HepG2 (cell line): ENCODE measurements around the gene KIAA1958. TPM values are rescaled to one million over a fixed set of nuclear protein-coding genes. Genes with fewer than 3 reads are reported as not detected.

ENCODE experiments used
- ARID3A ChIP-seq: IDR thresholded peaks from 2 replicates; pipeline ENCODE4 v1.6.1; 2012; ENCODE audit warnings: low read depth, low read length, improper control_type of control experiment
- CBX5 ChIP-seq: sonication (generic); formaldehyde crosslinking; IDR thresholded peaks from 2 replicates; pipeline ENCODE4 v1.4.0; 2020; ENCODE audit warnings: missing genetic modification reagents, borderline replicate concordance
- CREB3 ChIP-seq: sonication (generic); formaldehyde crosslinking; IDR thresholded peaks from 2 replicates; pipeline ENCODE4 v1.5.0; 2020; ENCODE audit warnings: missing genetic modification reagents
- PHF5A ChIP-seq: IDR thresholded peaks from one replicate; pipeline ENCODE4 v1.6.1; 2018; ENCODE audit warnings: low read depth, missing genetic modification reagents; ENCODE audit not compliant: unreplicated experiment
- PITX1 ChIP-seq: sonication (generic); formaldehyde crosslinking; IDR thresholded peaks from 2 replicates; pipeline ENCODE4 v1.5.1; 2020; ENCODE audit warnings: mild to moderate bottlenecking, missing genetic modification reagents
- RORA ChIP-seq: sonication (generic); formaldehyde crosslinking; IDR thresholded peaks from 2 replicates; pipeline ENCODE4 v1.5.0; 2020; ENCODE audit warnings: mild to moderate bottlenecking, missing genetic modification reagents, moderate library complexity
- SOX13 ChIP-seq, 3 experiments: fragments of 450-650 bp in 1 of 3; sonication (generic) in 1 of 3; formaldehyde crosslinking in 1 of 3; IDR thresholded peaks in 2 of 3; conservative IDR thresholded peaks in 1 of 3; 2 replicates each; pipeline versions ENCODE4 v1.5.0 to v1.6.1; 2016 to 2020; ENCODE audit warnings: antibody characterized with exemption in 1 of 3, mild to moderate bottlenecking in 1 of 3, missing compliant biosample characterization in 1 of 3, missing genetic modification reagents in 1 of 3, moderate library complexity in 1 of 3
- STAG1 ChIP-seq: sonication (generic); formaldehyde crosslinking; IDR thresholded peaks from 2 replicates; pipeline ENCODE4 v1.4.0; 2020; ENCODE audit warnings: missing genetic modification reagents
- ZNF569 ChIP-seq: sonication (generic); formaldehyde crosslinking; IDR thresholded peaks from 2 replicates; pipeline ENCODE4 v1.5.0; 2020; ENCODE audit warnings: mild to moderate bottlenecking, missing genetic modification reagents, moderate library complexity, borderline replicate concordance
- ZNF772 ChIP-seq: sonication (generic); formaldehyde crosslinking; IDR thresholded peaks from 2 replicates; pipeline ENCODE4 v1.5.0; 2020; ENCODE audit warnings: mild to moderate bottlenecking, missing genetic modification reagents
- polyA plus RNA-seq, 8 experiments: library from polyadenylated mRNA; depleted of rRNA in 3 of 8; stranded (reverse) in 7 of 8; unstranded in 1 of 8; fragments of >200 nt; fragmentation: Illumina TruSeq in 4 of 8; extraction: Trizol in 4 of 8; gene quantifications; 2 replicates each; pipeline versions ENCODE4 v1.2.1 to v1.2.3, GENCODE V29; 2011 to 2016; ENCODE audit warnings: low read depth in 4 of 8, missing spikeins in 1 of 8, mixed read lengths in 1 of 8; ENCODE audit not compliant: insufficient read depth in 1 of 8
- total RNA-seq, 5 experiments: library from RNA; depleted of rRNA; stranded (reverse); fragments of >200 nt; fragmentation: Illumina TruSeq; extraction: Trizol; gene quantifications; 2 replicates each; pipeline ENCODE4 v1.2.3, GENCODE V29; 2016; ENCODE audit warnings: low read depth in 1 of 5
- TF ChIP-seq, protein P1 (sequence below): IDR thresholded peaks from 2 replicates; pipeline ENCODE4 v1.6.1; 2016; ENCODE audit warnings: low read depth, missing genetic modification reagents, missing compliant biosample characterization
- TF ChIP-seq, protein P2 (sequence below): sonication (generic); formaldehyde crosslinking; IDR thresholded peaks from 2 replicates; pipeline ENCODE4 v1.4.0; 2020; ENCODE audit warnings: mild to moderate bottlenecking, missing genetic modification reagents
- TF ChIP-seq, protein P3 (sequence below): sonication (generic); formaldehyde crosslinking; IDR thresholded peaks from 2 replicates; pipeline ENCODE4 v1.5.0; 2020; ENCODE audit warnings: missing genetic modification reagents
- TF ChIP-seq, protein P4 (sequence below): sonication (generic); formaldehyde crosslinking; IDR thresholded peaks from 2 replicates; pipeline ENCODE4 v1.5.1; 2020; ENCODE audit warnings: mild to moderate bottlenecking, missing genetic modification reagents, borderline replicate concordance

The KIAA1958 gene
- total and polyA plus RNA-seq, 2 of the 13 experiments (the other 11 are each of a cell fraction or from before 2014, with no cell fraction given): 8.5 to 10.3 TPM

GRCh38 chr9:112570671-112571167, 84.1 kb downstream of the KIAA1958 start (continued):
- TF ChIP-seq PHF5A (CRISPR knock-in tag): no peak
- TF ChIP-seq ARID3A: peak; percentile 44; the same call in 1 of the 2 replicates
- TF ChIP-seq, protein P1, sequence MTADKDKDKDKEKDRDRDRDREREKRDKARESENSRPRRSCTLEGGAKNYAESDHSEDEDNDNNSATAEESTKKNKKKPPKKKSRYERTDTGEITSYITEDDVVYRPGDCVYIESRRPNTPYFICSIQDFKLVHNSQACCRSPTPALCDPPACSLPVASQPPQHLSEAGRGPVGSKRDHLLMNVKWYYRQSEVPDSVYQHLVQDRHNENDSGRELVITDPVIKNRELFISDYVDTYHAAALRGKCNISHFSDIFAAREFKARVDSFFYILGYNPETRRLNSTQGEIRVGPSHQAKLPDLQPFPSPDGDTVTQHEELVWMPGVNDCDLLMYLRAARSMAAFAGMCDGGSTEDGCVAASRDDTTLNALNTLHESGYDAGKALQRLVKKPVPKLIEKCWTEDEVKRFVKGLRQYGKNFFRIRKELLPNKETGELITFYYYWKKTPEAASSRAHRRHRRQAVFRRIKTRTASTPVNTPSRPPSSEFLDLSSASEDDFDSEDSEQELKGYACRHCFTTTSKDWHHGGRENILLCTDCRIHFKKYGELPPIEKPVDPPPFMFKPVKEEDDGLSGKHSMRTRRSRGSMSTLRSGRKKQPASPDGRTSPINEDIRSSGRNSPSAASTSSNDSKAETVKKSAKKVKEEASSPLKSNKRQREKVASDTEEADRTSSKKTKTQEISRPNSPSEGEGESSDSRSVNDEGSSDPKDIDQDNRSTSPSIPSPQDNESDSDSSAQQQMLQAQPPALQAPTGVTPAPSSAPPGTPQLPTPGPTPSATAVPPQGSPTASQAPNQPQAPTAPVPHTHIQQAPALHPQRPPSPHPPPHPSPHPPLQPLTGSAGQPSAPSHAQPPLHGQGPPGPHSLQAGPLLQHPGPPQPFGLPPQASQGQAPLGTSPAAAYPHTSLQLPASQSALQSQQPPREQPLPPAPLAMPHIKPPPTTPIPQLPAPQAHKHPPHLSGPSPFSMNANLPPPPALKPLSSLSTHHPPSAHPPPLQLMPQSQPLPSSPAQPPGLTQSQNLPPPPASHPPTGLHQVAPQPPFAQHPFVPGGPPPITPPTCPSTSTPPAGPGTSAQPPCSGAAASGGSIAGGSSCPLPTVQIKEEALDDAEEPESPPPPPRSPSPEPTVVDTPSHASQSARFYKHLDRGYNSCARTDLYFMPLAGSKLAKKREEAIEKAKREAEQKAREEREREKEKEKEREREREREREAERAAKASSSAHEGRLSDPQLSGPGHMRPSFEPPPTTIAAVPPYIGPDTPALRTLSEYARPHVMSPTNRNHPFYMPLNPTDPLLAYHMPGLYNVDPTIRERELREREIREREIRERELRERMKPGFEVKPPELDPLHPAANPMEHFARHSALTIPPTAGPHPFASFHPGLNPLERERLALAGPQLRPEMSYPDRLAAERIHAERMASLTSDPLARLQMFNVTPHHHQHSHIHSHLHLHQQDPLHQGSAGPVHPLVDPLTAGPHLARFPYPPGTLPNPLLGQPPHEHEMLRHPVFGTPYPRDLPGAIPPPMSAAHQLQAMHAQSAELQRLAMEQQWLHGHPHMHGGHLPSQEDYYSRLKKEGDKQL (CRISPR knock-in tag): no peak
- TF ChIP-seq, protein P2, sequence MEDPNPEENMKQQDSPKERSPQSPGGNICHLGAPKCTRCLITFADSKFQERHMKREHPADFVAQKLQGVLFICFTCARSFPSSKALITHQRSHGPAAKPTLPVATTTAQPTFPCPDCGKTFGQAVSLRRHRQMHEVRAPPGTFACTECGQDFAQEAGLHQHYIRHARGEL: no peak
- TF ChIP-seq ZNF772 (CRISPR knock-in tag): no peak
- TF ChIP-seq ZNF569 (CRISPR knock-in tag): no peak
- no peak for TF ChIP-seq RORA
- peak; percentile 64; the same call in 1 of the 2 replicates for TF ChIP-seq SOX13 (IDR thresholded peaks at IDR 0.05)
- peak in 1 of 2 experiments; percentile 89; a peak in 2 of 4 replicates for TF ChIP-seq SOX13 (CRISPR knock-in tag; conservative IDR thresholded peaks at IDR 0.05 in 1 of 2, IDR thresholded peaks at IDR 0.05 in 1 of 2)
- no peak for TF ChIP-seq CBX5
- TF ChIP-seq, protein P3, sequence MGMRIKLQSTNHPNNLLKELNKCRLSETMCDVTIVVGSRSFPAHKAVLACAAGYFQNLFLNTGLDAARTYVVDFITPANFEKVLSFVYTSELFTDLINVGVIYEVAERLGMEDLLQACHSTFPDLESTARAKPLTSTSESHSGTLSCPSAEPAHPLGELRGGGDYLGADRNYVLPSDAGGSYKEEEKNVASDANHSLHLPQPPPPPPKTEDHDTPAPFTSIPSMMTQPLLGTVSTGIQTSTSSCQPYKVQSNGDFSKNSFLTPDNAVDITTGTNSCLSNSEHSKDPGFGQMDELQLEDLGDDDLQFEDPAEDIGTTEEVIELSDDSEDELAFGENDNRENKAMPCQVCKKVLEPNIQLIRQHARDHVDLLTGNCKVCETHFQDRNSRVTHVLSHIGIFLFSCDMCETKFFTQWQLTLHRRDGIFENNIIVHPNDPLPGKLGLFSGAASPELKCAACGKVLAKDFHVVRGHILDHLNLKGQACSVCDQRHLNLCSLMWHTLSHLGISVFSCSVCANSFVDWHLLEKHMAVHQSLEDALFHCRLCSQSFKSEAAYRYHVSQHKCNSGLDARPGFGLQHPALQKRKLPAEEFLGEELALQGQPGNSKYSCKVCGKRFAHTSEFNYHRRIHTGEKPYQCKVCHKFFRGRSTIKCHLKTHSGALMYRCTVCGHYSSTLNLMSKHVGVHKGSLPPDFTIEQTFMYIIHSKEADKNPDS: no peak
- peak; percentile 64; the same call in 1 of the 2 replicates for TF ChIP-seq PITX1 (CRISPR knock-in tag)
- no peak for TF ChIP-seq CREB3 (CRISPR knock-in tag)
- TF ChIP-seq, protein P4, sequence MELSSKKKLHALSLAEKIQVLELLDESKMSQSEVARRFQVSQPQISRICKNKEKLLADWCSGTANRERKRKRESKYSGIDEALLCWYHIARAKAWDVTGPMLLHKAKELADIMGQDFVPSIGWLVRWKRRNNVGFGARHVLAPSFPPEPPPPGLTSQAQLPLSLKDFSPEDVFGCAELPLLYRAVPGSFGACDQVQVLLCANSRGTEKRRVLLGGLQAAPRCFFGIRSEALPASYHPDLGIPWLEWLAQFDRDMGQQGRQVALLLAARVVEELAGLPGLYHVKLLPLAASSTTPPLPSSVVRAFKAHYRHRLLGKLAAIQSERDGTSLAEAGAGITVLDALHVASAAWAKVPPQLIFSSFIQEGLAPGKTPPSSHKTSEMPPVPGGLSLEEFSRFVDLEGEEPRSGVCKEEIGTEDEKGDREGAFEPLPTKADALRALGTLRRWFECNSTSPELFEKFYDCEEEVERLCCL (CRISPR knock-in tag): no peak
- TF ChIP-seq STAG1 (CRISPR knock-in tag): no peak
